HepG2 (cell line): ENCODE data around the gene EIF4A3.

Experiments
- CTCF ChIP-seq: sonication (generic); formaldehyde crosslinking; IDR thresholded peaks from 2 replicates; pipeline ENCODE4 v1.5.0; 2020; ENCODE audit warnings: mild to moderate bottlenecking, missing genetic modification reagents, moderate library complexity
- ELF1 ChIP-seq: sonication (generic); formaldehyde crosslinking; IDR thresholded peaks from 2 replicates; pipeline ENCODE4 v1.4.0; 2020; ENCODE audit warnings: missing genetic modification reagents
- EZH2 ChIP-seq: conservative IDR thresholded peaks from 2 replicates; pipeline ENCODE4 v1.6.1; 2012; ENCODE audit warnings: mild to moderate bottlenecking, low read depth, low read length, moderate library complexity
- KDM4B ChIP-seq: sonication (generic); formaldehyde crosslinking; IDR thresholded peaks from 2 replicates; pipeline ENCODE4 v1.4.0; 2020; ENCODE audit warnings: missing genetic modification reagents
- KDM5A ChIP-seq: fragments of 200-600 bp; sonication (generic); IDR thresholded peaks from 2 replicates; pipeline ENCODE4 v1.7.0; 2018; ENCODE audit warnings: antibody characterized with exemption, mild to moderate bottlenecking, low read length, borderline replicate concordance
- MXD3 ChIP-seq: IDR thresholded peaks from 2 replicates; pipeline ENCODE4 v1.6.1; 2016; ENCODE audit warnings: mild to moderate bottlenecking, missing biosample characterization, missing genetic modification reagents
- TAF15 ChIP-seq: fragments of 200-400 bp; formaldehyde crosslinking; IDR thresholded peaks from one replicate; pipeline ENCODE4 v1.6.1; 2018; ENCODE audit warnings: mild to moderate bottlenecking, low read depth, low read length; ENCODE audit not compliant: poor library complexity, severe bottlenecking
- TP53 ChIP-seq: sonication (generic); formaldehyde crosslinking; conservative IDR thresholded peaks from 2 replicates; pipeline ENCODE4 v1.4.0; 2020; ENCODE audit warnings: missing genetic modification reagents
- ZFP41 ChIP-seq: sonication (generic); formaldehyde crosslinking; IDR thresholded peaks from 2 replicates; pipeline ENCODE4 v1.4.0; 2020; ENCODE audit warnings: mild to moderate bottlenecking, missing genetic modification reagents, borderline replicate concordance
- ZMAT3 ChIP-seq: sonication (generic); formaldehyde crosslinking; conservative IDR thresholded peaks from 2 replicates; pipeline ENCODE4 v1.7.0; 2021; ENCODE audit warnings: missing genetic modification reagents
- ZNF121 ChIP-seq: sonication (generic); formaldehyde crosslinking; IDR thresholded peaks from 2 replicates; pipeline ENCODE4 v1.5.0; 2020; ENCODE audit warnings: mild to moderate bottlenecking, missing genetic modification reagents
- ZNF362 ChIP-seq: sonication (generic); formaldehyde crosslinking; IDR thresholded peaks from 2 replicates; pipeline ENCODE4 v1.4.0; 2020; ENCODE audit warnings: missing genetic modification reagents, mild to moderate bottlenecking, borderline replicate concordance
- ZNF564 ChIP-seq: sonication (generic); formaldehyde crosslinking; IDR thresholded peaks from 2 replicates; pipeline ENCODE4 v1.8.1; 2023; ENCODE audit warnings: mild to moderate bottlenecking, missing genetic modification reagents

- TF ChIP-seq MXD3 (CRISPR knock-in tag): no peak
- TF ChIP-seq TP53 (CRISPR knock-in tag): no peak
- TF ChIP-seq KDM4B (CRISPR knock-in tag): no peak
- TF ChIP-seq TAF15: no peak
- TF ChIP-seq ZFP41 (CRISPR knock-in tag): no peak
- TF ChIP-seq ELF1 (CRISPR knock-in tag): no peak
- no peak for TF ChIP-seq KDM5A
- TF ChIP-seq ZNF362 (CRISPR knock-in tag): no peak
- no peak for TF ChIP-seq ZMAT3 (CRISPR knock-in tag)
- TF ChIP-seq ZNF564: no peak
- no peak for TF ChIP-seq ZNF121
- no peak for TF ChIP-seq EZH2
- no peak for TF ChIP-seq CTCF (CRISPR knock-in tag)
Measured at GRCh38 chr17:80160536-80160935, 13.6 kb upstream of the EIF4A3 start.
